ENCODE measurements around the gene FHOD3.

DNA sequence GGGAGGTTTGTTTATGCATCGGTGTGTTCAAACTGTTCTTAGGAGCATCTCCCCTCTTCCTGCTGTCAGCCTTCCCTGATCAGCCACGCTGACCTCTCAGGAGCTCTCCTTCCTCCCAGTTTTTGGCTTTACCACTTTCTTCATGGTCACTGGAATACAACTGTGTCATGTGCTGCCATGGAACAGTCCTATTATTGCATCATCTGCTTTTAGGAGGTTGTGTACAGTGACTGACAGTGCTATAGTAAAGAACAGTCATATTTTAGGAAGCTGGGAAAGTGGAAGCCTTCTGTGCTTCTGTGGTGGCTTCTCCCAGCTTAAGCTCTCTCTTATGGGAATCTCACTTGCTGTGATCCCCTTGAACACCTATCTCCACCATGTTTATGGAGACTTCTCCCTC, 365.8 kb downstream of the FHOD3 start:
- TF ChIP-seq CTCF (conservative IDR thresholded peaks at IDR 0.05), result no peak
- TF ChIP-seq EZH2 (IDR thresholded peaks at IDR 0.05; ENCODE audit: low read depth), result no peak

All from PC-9 (cell line).